Parathyroid adenoma (tissue), 2 donors: ENCODE data around the gene SHANK1.

Source experiments
- H2AFZ ChIP-seq: fragments of 300-600 bp; sonication (generic); one replicate; pipeline ENCODE4 v1.7.0; 2017; ENCODE audit warnings: antibody characterized with exemption, mild to moderate bottlenecking
- H3K27ac ChIP-seq: fragments of 300-600 bp; sonication (generic); one replicate; pipeline ENCODE4 v1.7.0; 2017
- H3K27me3 ChIP-seq: fragments of 300-600 bp; sonication (generic); one replicate; pipeline ENCODE4 v1.7.0; 2017; ENCODE audit warnings: low read length; ENCODE audit not compliant: control insufficient read depth, insufficient read depth
- H3K36me3 ChIP-seq: fragments of 300-600 bp; sonication (generic); one replicate; pipeline ENCODE4 v1.7.0; 2017; ENCODE audit warnings: low read length; ENCODE audit not compliant: control insufficient read depth, insufficient read depth
- H3K4me1 ChIP-seq: fragments of 300-600 bp; sonication (generic); one replicate; pipeline ENCODE4 v1.7.0; 2017; ENCODE audit warnings: control low read depth
- H3K4me2 ChIP-seq: fragments of 300-600 bp; sonication (generic); one replicate; pipeline ENCODE4 v1.7.0; 2017; ENCODE audit warnings: low read length
- H3K4me3 ChIP-seq: fragments of 300-600 bp; sonication (generic); one replicate; pipeline ENCODE4 v1.7.0; 2017; ENCODE audit warnings: low read depth, low read length
- H3K79me2 ChIP-seq: fragments of 300-600 bp; sonication (generic); one replicate; pipeline ENCODE4 v1.7.0; 2017; ENCODE audit warnings: control low read depth
- H3K9ac ChIP-seq: fragments of 300-600 bp; sonication (generic); one replicate; pipeline ENCODE4 v1.7.0; 2017; ENCODE audit warnings: mild to moderate bottlenecking
- H3K9me3 ChIP-seq: fragments of 300-600 bp; sonication (generic); one replicate; pipeline ENCODE4 v1.7.0; 2017; ENCODE audit warnings: low read length; ENCODE audit not compliant: control insufficient read depth
- TF ChIP-seq, protein P1 (sequence below): fragments of 300-600 bp; sonication (generic); IDR thresholded peaks from one replicate; pipeline ENCODE4 v1.7.0; 2017; ENCODE audit warnings: antibody characterized with exemption, mild to moderate bottlenecking
- donor health status: primary hyperparathyroidism.

Gene SHANK1

DNA sequence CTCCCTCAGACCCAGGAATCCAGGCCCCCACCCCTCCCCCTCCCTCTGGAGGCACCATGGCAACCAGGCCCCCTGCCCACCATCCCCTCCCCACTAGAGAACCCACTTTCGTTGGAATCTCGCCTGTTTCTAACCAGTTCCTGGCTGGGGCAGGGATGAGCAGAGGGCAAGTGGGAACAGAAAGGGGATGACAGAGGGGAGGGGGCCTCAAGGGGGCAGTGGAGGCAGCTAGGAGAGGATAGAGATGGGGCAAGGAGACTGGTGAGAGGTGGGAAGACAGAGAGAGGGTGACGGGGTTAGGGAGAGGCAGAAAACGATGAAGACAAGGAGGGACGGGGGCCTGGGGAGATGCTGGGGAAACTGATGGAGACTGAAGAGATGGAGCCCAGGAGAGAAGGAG is 70.9 kb downstream of the SHANK1 start:
- TF ChIP-seq, protein P1, sequence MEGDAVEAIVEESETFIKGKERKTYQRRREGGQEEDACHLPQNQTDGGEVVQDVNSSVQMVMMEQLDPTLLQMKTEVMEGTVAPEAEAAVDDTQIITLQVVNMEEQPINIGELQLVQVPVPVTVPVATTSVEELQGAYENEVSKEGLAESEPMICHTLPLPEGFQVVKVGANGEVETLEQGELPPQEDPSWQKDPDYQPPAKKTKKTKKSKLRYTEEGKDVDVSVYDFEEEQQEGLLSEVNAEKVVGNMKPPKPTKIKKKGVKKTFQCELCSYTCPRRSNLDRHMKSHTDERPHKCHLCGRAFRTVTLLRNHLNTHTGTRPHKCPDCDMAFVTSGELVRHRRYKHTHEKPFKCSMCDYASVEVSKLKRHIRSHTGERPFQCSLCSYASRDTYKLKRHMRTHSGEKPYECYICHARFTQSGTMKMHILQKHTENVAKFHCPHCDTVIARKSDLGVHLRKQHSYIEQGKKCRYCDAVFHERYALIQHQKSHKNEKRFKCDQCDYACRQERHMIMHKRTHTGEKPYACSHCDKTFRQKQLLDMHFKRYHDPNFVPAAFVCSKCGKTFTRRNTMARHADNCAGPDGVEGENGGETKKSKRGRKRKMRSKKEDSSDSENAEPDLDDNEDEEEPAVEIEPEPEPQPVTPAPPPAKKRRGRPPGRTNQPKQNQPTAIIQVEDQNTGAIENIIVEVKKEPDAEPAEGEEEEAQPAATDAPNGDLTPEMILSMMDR, result no peak

DNA sequence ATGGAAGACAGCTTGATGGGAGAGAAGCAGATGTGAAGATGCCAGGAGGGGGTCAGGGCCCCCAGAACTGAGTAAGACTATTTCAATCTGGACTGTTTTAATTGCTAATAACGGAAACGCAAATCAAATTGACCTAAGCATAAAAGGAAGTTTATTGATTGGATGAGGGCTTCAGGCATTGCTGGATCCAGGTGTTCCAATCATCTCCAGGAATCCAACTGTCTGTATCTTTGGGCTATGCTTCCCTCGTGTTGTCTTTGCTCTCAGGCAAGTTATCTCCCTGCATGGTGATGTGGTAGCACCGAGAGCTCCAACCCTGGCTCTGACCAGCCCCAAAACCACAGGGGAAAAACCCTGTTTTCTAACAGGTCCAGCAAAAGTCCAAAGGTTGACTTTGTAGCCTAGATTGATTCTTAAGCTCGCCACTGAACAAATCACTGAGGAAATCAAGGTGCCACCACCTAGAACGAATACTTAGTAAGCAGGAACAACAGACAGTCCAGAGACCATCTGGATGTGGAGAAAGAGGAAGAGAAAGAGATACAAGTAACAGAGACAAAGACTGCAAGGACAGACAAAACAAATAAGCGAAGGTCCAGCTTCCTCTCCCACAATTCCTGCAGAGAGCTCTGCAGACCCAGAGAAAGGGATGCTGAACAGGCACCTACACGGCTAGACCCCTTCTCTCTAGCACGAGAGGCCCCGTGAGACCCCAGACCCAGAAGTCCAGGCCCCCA is 71.6 kb downstream of the SHANK1 start:
- TF ChIP-seq, protein P1, result no peak
- Histone ChIP-seq H2AFZ (no peak overlapping the region), H3K9me3 (no peaks in the 10 kb centered on the region), H3K27me3 (no peaks in the 10 kb centered on the region), H3K36me3 (no peaks in the 10 kb centered on the region), H3K27ac (no peak overlapping the region), H3K9ac (no peak overlapping the region), H3K4me2 (no peak overlapping the region), H3K4me3 (no peak overlapping the region), H3K4me1 (no peaks in the 10 kb centered on the region), H3K79me2 (no peaks in the 10 kb centered on the region)

More for the DNA sequence above, 70.9 kb downstream of the SHANK1 start:
- no peaks in the 10 kb centered on the region for H3K4me1 ChIP-seq
- no peaks in the 10 kb centered on the region for H3K27me3 ChIP-seq
- H3K9me3 ChIP-seq, result no peaks in the 10 kb centered on the region
- H3K79me2 ChIP-seq, result no peaks in the 10 kb centered on the region
- no peak overlapping the region for H3K9ac ChIP-seq
- no peaks in the 10 kb centered on the region for H3K36me3 ChIP-seq
- no peak overlapping the region for H3K27ac ChIP-seq
- no peak overlapping the region for H3K4me3 ChIP-seq
- H2AFZ ChIP-seq, result no peak overlapping the region
- H3K4me2 ChIP-seq, result no peak overlapping the region

DNA sequence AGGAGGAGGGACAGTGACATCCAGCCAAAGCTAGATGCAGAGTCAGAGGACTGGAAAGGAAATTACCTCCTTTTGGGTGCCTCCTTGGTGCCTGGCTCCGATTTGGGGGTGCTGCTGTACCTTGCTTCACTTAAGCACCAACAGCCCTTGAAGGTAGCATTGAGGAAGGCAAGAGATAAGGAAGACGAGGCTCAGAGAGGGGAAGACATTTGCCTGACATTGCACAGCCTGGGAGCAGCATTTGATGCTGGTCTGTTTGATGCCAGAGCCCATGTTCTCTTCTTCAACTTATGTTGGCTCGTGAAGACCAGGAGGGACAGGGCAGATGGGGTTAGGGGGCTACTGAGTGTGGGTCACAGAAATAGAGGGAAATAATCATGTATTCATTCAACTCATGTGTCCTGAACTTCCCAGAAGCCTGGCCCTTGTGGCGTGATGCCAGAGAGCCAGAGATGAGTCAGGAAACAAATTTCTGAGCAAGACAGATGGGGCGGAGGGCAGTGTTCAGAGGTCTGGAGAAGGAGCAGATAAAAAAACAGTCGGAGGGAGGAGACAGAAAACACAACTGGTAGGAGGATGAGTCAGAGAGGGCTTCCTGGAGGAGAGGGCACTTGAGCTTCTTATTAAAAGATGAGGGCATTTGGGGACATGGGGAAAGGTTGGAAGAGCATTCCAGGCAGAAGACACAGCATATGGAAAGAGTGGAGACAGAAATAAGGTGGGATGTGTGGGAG is 73.4 kb downstream of the SHANK1 start:
- H3K9ac ChIP-seq, result no peak overlapping the region
- no peaks in the 10 kb centered on the region for H3K79me2 ChIP-seq
- no peak overlapping the region for H3K4me3 ChIP-seq
- H2AFZ ChIP-seq, result no peak overlapping the region
- no peak overlapping the region for H3K27ac ChIP-seq
- TF ChIP-seq, protein P1, result no peak
- no peak overlapping the region for H3K4me2 ChIP-seq
- no peaks in the 10 kb centered on the region for H3K4me1 ChIP-seq
- H3K27me3 ChIP-seq, result no peaks in the 10 kb centered on the region
- H3K9me3 ChIP-seq, result no peaks in the 10 kb centered on the region
- H3K36me3 ChIP-seq, result no peaks in the 10 kb centered on the region

DNA sequence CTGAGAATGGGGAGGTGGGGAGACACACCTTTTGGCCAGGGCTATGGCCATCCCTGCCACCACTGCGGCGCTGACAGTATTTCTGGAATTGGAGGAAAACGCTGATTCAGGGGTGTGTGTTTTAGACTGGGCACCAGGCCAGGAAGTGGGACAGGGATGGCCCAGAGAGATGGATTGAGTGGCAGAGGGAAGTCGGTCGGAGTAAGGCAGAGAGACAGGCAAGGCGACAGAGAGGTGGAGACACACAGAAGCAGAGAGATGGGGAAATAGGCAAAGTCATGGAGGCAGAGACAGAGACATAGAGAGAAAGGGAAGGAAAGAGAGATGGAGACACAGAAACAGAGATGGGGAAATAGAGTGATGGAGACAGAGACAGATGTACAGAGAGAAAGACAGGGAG is 74.5 kb downstream of the SHANK1 start:
- Histone ChIP-seq H3K9me3 (no peaks in the 10 kb centered on the region), H3K79me2 (no peaks in the 10 kb centered on the region), H3K4me2 (no peak overlapping the region), H3K27ac (no peak overlapping the region), H3K4me3 (no peak overlapping the region), H3K9ac (no peak overlapping the region), H3K27me3 (no peaks in the 10 kb centered on the region), H2AFZ (no peak overlapping the region), H3K4me1 (no peaks in the 10 kb centered on the region), H3K36me3 (no peaks in the 10 kb centered on the region)
- TF ChIP-seq, protein P1, result no peak
